HG03060 (cell line): ENCODE measurements around the gene HPF1.
"Not testable (repeated sequence)": the region's sequence is repeated elsewhere in the genome, so short reads cannot be mapped to it uniquely, and the experiment has no call there.

Source experiments
- ATAC-seq: cut with Tn5 transposase; IDR thresholded peaks from one replicate; pipeline ENCODE4 v1.9.1; 2021; ENCODE audit warnings: low read depth, moderate number of reproducible peaks; ENCODE audit not compliant: unreplicated experiment

Gene HPF1

DNA sequence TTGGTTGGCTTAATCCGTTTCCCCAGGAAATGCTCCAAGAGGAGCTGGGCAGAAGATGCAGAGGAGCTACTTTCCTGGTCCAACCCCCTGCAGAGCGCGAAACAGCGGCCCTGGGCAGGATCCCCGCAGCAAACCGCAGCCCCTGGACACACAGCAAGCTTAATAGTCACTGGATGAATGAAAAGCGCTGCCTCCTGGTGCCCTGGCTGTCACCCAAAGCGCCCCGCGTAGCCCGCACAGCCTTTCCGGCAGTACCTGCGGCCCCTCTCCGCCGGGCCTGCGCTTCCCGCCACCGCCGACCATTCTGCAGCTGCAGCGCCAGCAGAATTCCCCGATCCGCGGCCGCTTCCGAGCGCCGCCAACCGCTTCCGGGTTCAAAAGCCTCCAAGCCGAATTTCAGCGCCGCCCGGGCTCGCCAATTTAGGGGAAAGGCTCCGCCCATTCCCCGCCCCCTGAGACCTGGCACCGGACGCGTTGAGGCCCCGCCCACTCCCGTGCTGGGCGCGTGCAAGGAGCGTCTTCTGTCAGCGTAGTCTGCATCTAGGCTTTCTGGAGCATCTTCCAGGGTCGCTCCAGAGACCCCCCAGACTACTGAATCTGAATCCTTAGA lies at the start of gene HPF1:
HPF1 (minus strand) TSS at position 370 of the 610 bp plus-strand sequence; CDS start at position 303, 67 bp downstream.
- peak; percentile 87 for ATAC-seq

DNA sequence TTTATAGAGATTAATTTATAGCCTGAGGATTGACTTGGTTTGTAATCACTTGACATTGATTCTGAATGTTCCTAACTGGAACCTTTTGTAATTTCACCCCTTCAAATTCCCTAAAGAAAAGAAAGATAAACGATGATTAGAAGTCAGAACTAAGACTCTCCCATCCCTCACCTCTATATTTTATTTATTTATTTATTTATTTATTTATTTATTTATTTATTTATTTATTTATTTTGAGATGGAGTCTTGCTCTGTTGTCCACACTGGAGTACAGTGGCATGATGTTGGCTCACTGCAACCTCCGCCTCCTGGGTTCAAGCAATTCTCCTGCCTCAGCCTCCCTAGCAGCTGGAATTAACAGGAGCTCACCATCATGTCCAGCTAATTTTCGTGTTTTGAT lies 49.0 kb upstream of the HPF1 start:
- ATAC-seq, result not testable (repeated sequence)

DNA sequence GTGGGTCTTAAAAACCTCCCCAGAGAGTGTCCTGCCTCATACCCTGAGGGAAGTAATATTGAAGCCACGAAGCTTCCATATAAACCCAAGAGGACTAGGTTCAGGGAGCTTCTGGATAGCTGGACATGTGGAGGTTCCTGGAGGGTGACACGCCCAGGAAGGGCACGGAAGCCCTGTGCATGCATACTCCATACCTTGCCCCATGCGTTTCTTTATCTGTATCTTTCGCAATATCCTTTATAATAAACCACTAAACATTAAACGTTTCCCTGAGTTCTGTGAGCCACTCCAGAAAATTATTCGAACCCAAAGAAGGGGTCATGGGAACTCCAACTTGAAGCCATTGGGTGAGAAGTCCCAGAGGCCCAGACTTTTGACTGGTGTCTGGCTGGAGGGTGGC lies 45.7 kb upstream of the HPF1 start:
- no peak for ATAC-seq

DNA sequence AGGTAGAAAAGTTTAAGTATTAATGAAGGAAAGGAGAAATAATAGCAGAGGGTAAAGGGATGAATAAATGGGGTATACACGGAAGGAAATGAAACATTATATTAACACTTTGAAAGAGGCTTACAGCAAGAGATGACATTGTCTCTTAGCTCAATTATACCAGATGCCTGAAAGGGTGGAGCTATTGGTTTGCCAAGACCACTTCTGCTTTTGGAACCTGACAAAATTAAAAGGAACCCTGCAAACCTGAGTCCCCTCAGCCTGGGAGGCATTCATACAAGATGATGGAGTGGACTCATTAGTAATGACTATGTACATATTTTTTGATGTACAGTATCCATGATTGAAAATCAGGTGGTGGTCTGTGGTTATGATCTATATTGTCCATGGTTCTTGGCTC lies 45.1 kb upstream of the HPF1 start:
- no peak for ATAC-seq

DNA sequence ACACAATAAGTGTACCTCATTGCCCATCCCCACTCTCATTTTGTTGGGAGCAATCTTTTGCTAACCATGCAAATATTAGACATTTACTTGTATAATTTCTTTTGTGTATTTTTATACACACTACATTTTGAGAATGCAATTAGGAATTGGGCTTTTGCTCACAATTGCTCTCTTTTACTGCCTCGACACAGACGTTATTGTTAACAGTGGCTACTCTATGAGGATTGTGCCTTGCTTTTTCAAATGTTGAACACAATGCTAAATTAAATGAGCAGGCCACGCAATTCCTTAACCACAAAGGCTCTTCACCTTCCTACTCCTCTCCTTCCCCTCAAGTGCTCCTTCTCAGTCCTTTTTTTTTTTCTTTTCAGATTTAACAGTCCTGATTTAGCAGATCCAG lies 42.8 kb upstream of the HPF1 start:
- no peak for ATAC-seq

DNA sequence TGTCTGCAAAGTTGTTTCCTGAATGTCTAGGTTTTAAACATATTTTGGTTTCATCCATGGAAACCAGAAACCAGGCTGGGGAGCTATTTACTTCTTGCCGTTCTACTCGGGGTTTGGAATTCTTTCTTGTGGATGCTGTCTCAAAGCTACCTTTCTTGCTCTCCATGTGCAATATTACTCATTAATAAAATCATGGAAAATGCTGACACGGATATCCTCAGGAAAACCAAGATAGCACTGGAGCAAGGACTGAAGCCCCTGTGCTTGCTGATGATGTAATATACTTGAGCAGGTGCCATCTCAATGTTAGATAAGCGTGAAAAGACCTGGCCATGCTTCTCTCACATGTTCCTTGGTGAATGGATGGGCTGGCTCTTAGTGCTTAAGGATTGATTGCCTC lies 41.5 kb upstream of the HPF1 start:
- ATAC-seq, result no peak

DNA sequence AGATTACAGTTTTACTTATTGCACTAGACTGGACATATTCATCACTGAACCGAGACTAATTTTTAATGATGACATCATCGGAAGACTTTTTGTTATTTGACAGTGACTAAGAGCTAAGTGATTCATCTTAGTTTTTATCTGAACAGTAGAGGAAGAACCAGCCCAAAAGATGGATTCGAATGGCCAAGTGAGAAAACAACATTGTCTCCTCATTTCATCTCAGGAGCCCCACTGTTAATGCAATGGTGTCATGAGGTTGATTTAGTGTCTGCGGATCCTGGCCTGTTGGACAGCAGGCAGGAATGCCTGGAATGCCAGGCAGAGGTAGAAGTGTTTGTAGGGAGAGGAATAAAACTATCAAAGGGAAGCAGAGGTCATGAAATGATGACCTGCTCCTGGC lies 37.8 kb upstream of the HPF1 start:
- no peak for ATAC-seq

DNA sequence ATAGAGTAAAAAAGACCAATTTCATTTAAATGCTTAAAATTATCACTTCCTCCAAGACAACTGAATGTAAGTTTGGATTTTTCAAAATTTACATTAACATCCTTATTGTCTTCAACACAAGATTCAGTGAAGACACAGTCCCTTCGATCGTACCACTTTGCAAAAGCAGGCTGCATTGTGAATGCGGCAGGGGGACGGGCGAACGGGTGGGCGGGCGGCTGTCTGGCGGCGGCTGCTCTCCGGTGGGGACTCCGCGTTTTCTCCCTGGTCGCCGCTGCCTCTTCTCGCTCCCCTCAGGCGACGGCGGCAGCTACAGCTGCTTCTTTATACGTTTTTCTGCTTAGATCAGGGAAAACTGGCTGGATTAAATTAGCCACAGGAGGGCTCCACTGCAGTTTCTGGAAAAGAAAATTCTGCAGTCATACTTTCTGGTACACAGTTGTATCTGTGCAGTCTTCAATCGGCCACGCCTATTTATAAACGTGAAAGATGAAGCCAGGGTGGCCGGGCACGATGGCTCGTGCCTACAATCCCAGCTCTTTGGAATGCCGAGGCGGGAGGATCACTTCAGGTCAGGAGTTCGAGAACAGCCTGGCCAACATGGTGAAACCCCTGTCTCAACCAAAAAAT lies 33.9 kb upstream of the HPF1 start:
- no peak for ATAC-seq

DNA sequence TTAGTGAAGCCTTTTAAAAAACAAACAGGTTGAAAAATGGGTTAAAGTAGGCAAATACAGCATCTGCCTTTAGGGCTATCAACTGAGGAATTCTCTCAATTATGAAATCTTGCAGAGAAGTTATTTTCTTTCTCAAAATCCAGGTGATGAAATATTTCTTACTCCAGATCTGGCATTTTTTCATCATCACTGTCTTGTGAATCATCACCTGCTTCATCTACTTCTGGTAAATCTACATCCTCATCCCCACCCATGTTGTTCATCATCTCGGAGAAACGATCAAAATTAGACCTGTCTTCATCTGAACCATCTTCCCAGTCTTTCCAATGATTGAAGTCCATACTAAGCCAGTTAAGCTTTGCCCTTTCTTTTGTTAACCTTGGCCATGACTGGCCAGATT lies 33.3 kb upstream of the HPF1 start:
- ATAC-seq, result no peak

DNA sequence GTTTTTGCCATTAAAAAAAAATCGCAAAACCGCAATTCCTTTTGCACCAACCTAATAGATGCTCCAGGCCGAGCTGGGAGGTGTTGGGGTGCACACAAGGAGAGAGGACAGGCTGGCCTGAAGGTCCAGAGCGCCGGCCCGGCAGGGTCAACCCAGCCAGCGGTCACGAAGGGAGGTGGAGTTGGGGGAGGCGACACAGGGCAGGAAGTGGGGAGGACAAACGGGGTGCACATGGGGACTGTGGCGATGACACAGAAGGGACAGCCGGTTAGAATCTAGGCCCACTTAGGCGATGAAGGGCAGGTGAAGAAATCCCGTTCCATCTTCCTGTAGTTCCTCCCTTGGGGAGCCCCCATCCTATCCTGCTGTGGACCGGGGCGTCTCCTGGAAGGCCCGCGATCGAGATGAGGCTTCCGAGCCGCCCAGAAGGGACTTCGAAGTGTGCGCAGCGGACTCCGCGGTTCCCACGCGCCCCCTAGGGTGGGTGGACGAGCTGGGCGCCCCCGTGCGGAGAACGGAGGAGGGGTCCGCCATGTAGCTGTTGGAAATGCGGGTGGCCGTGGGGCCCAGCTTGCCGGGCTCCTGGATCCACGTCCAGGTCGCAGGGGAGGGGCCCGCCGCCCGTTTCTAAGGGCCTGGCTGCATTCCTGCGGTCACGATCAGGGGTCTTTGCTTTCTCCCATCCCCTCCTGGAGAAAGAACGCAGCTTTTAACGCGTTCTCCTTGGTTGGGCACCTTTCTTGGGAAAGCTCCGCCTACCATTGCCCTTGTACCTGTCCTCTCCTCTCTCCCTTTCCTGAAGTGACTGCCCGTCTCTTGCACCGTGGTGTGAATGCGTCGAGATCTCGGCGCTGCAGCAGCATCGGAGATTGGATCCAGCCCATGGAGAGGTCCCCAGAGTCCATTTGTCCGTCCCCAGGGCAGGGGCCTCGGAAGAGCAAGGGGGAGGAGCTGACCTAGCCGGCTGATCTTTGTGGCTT lies 17.0 kb upstream of the HPF1 start:
- no peak for ATAC-seq

DNA sequence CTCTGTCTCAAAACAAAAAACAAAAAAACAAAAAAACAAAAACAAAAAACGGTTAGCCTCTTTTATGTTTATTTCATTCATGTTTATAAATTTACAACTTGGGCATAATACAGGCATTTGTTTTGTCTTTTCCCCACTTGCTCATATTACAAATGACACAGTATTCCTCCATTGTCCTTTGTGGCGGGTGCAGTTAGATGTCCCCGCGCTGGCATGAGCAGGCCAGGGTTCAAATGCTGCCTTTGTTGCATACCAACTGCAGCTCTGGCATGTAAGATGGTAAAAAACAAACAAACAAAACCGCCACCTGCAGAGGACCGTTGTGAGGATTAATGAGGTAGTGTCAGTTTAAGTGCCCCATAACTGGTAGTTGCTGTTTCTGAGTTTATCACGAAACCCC lies 16.1 kb upstream of the HPF1 start:
- no peak for ATAC-seq

DNA sequence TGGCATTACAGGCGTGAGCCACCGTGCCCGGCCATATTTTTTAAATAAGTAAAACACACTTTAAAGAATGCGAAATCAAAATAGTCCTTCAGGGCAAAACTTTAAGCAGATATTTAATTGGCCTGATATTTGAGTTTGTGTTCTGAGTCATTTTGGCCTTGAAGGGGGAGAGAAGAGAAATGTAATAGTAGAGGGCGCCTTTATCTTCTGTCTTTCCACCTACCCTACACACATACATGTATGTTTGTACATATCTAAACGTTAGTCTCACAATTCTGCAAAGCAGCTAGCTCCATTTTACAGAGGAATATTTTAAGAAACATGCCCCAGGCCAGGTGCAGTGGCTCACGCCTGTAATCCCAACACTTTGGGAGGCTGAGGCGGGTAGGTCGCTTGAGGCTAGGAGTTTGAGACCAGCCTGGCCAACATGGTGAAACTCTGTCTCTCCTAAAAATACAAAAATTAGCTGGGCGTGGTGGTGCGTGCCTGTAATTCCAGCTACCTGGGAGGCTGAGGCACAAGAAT lies 13.9 kb upstream of the HPF1 start:
- ATAC-seq, result not testable (repeated sequence)

DNA sequence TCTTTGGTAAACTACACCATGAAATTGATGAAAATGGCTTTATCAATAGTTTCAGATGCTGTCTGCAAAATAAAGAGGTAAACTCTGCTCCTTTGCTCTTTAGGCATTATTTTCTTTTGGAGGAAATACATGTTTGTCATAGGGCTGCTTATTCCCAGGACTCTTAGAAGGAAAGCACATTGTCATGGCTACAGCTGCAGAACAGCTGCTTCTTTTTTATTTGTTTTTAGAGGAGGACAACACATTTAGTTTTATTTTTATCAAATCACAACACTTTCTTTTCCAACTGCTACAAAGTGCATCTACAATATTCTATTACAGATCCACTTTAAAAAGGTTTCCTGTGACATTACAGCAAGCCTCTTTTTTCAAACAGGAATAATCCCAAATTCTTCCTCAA lies 12.7 kb upstream of the HPF1 start:
- ATAC-seq, result no peak

DNA sequence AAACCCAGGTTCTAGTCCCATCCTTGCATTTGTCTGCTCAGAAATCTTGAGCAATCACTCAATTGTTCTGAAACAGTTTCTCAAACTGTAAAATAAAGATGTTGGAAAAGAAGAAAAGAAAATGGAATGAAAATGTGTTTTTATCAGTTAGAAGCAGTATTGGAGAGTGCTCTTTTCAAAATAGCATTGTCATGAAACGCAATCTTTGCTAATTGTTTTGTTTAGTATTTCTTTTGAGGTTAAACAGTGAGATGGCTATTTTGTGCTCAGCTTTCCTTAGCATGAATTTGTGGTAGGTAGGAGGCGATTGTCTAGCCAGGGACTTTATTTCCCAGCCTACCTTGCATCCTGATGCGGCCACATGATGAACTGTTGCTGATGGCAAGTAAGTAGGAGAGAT lies 10.6 kb upstream of the HPF1 start:
- no peak for ATAC-seq

DNA sequence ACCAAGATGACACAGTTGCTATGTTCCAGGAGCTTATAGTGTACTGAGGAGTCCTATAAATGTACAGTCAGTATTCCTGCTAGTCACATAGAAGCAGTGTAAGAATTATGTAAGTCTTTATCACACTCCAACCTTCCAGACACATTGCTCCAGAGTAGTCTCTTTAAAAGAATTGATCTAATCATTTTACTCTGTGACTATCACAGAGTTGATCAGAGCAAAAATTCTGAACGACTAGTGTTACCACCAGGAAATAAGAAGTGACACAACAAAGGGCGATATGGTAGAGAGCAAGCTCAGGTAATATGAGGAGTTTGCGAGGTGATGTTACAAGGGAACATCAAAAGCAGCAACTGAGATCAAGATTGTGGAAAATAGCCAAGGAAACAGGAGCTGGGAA lies 9.0 kb upstream of the HPF1 start:
- ATAC-seq, result no peak

DNA sequence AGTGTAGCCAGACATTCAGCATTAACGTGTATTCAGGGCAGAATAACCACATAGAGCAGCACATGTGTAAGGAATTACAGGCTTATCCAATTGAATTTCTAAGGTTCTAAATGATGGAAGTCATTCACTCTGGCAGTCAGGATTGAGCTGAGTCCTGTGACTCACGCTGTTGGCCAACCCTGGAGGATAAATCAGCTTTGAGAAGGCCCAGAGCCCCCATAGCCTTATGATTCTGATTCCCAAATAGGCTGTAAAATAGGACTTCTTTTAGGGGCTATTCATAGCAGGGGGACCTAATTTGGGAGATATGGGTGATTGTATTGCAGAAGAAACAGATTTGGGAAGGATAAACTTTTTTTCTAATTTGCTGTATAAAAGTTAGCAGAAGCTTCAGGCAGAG lies 8.1 kb upstream of the HPF1 start:
- no peak for ATAC-seq

DNA sequence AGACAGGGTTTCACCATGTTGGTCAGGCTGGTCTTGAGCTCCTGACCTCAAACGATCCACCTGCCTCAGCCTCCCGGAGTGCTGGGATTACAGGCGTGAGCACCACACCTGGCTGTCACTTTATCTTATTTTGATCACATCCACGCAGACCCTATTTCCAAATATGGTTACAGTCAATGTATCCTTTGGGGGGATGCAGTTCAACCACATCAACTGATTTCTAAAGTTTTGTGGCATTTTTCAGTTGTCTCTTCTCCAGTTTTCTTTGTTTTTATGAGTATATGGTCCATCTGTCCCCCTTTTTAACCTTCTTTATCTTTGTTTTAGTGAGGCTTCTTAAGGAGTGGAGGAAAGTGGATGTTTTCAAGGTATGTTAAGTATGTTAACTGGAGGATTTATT lies 4.1 kb upstream of the HPF1 start:
- no peak for ATAC-seq

DNA sequence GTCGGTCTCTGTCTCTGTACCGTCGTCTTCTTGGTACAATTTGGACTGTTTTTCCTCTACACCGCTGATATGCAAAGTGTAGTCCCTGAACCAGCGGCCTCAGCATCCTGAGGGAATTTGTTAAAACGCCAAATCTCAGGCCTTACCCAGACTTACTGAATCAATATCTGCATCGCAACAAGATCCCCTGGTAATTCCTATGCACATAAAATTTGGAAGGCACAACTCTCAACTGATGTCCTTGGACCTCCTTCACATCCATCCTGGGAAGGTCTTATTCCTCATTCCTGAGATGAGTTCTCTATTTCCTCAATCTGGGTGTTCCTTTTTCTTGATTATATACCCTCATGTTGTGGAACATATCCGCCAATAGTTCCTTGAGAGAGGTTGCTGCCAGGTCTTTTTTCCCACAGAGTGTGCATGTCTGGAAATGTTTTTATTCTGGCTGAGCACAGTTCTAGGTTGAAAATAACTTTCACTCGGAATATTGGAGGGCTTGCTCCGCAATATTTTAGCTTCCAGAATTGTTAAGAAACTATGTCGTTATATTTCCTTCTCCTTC lies 738 bp upstream of the HPF1 start:
- no peak for ATAC-seq

DNA sequence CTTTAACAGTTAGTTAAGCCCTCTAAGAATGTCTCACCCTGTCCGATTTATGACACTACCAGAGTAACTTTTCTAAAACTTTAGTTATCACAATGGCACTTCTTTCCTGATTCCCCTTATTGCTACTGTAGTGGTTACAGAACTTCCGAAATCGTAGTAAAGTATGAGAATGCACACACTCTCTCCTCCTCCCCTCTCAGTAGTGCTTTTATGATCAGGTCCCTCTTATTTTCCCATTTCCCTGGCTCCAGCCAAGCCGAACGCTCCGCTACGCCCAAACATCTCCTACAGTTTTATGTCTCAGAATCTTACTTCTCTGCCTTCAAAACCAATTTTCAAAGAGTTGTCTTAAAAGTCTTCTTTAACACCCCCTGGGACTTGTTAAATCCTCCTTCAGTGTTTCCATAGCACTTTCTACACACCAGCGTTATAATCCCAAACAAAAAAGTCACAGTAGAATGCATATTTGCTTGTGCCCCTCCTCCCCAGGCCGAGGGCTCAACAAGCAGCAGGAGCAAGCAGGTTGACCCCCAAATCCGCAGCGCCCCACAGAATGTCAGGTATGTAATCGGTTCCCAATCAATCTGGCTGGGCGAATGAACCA lies 671 bp downstream of the HPF1 start:
- no peak for ATAC-seq

DNA sequence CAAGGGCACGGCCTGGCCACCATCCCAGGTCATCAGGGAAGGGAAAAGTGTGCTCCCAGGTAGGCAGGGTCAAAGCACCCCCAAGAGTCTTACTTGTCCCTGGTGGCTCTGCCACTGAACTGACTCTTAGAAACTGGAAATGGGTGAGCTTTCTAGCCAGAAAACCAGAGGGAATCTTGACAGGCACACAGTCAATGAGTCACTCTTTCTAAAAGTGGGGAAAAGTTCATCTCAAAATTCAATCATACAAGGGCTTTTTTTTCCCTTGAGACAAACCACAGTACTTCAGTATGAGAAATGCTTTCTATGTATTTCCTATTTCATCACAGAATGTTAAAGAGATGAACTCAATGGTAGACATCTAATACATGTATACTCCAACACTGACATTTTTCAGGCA lies 12.5 kb downstream of the HPF1 start:
- ATAC-seq, result no peak

DNA sequence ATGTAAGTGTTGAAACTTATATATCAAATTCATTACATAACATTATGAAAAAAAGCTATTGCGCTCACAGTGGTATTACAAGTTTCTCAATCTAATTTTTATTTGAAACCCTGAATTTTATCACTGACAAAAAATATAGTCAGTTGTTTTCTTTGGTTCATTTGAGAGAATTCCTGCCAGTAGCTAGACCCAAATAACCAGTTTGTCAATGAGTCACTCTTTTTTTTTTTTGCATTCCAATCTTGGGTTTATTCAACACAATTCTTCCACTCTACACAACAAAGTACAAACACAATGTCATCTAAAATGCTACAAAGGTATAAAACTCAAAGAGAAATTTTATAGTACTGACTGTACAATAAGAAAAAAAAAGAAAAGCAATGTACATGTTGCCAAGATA lies 13.1 kb downstream of the HPF1 start:
- no peak for ATAC-seq
